Natural killer cell (primary cell): ENCODE measurements around the gene GPR107. TPM values are rescaled to one million over a fixed set of nuclear protein-coding genes. Genes with fewer than 3 reads are reported as not detected.

Experiments
- ATAC-seq, 3 donors: fragments of 150-1000 bp in 2 of 3; fragments of 200-7000 bp in 1 of 3; cut with Tn5 transposase; 1 replicate in 1 of 3; 2 replicates in 2 of 3; pipeline ENCODE4 v1.10.0; 2021; ENCODE audit warnings: mild to moderate bottlenecking in 2 of 3, moderate library complexity in 2 of 3
- DNase-seq, 2 donors: peaks; one replicate each; pipeline versions ENCODE4 v3.0.0 to v3.0.0-alpha.2; 2013 to 2021; ENCODE audit warnings: mixed read lengths in 1 of 2
- H3K27ac ChIP-seq: one replicate; pipeline ENCODE4 v1.5.1; 2013; ENCODE audit warnings: mild to moderate bottlenecking, low read length
- H3K27me3 ChIP-seq: one replicate; pipeline ENCODE4 v1.6.1; 2013; ENCODE audit warnings: low read length; ENCODE audit not compliant: control insufficient read depth, insufficient read depth
- H3K36me3 ChIP-seq: one replicate; pipeline ENCODE4 v1.6.1; 2013; ENCODE audit warnings: low read length; ENCODE audit not compliant: control insufficient read depth, insufficient read depth
- H3K4me1 ChIP-seq: one replicate; pipeline ENCODE4 v1.6.1; 2013; ENCODE audit warnings: low read length; ENCODE audit not compliant: control insufficient read depth, insufficient read depth
- H3K4me3 ChIP-seq: one replicate; pipeline ENCODE4 v1.5.1; 2013; ENCODE audit warnings: low read length
- H3K9me3 ChIP-seq: one replicate; pipeline ENCODE4 v1.6.1; 2013; ENCODE audit warnings: low read length; ENCODE audit not compliant: control insufficient read depth, insufficient read depth
- H3K27ac Mint-ChIP-seq, 2 donors: one replicate each; pipeline ENCODE4 v1.8.0; 2022; ENCODE audit warnings: mild to moderate bottlenecking in 2 of 2, mixed read lengths in 2 of 2, moderate library complexity in 1 of 2
- H3K27me3 Mint-ChIP-seq, 2 donors: one replicate each; pipeline ENCODE4 v1.8.0; 2022; ENCODE audit warnings: low read depth in 2 of 2, mixed read lengths in 2 of 2
- H3K36me3 Mint-ChIP-seq: one replicate; pipeline ENCODE4 v1.8.0; 2022; ENCODE audit warnings: mixed read lengths
- H3K4me1 Mint-ChIP-seq, 2 donors: one replicate each; pipeline ENCODE4 v1.8.0; 2022; ENCODE audit warnings: mixed read lengths in 2 of 2
- H3K4me3 Mint-ChIP-seq: one replicate; pipeline ENCODE4 v1.8.0; 2022; ENCODE audit warnings: mild to moderate bottlenecking, moderate library complexity, mixed read lengths
- H3K9me3 Mint-ChIP-seq, 2 donors: one replicate each; pipeline ENCODE4 v1.8.0; 2022; ENCODE audit warnings: mixed read lengths in 2 of 2
- CTCF ChIP-seq: fragments of 200-600 bp; IDR thresholded peaks from one replicate; pipeline ENCODE4 v1.8.0; 2022; ENCODE audit warnings: antibody characterized with exemption
- WGBS: methylation state at CpG from one replicate; pipeline ENCODE4 v1.1.7; 2013; ENCODE audit warnings: missing lambda C conversion rate; ENCODE audit not compliant: insufficient coverage; 5-methylcytosine and 5-hydroxymethylcytosine counted together
- intact Hi-C: fragments of 100-400 bp; cut with micrococcal nuclease; formaldehyde crosslinking; loops from one replicate; pipeline ENCODE4 v1.14.2; 2022
- total RNA-seq, 4 donors: library from RNA; stranded (reverse); fragments of 120-200 nt in 1 of 4; gene quantifications; one replicate each; pipeline versions ENCODE4 v1.2.3 to v1.2.4, GENCODE V29; 2013 to 2022

Gene GPR107
- total RNA-seq, 3 donors from 2014 or later (not counting 1 experiment from before 2014, with no cell fraction given), result 32.9 to 49.5 (median 41.8) TPM

GRCh38 chr9:130073373-130073772 is 19.7 kb downstream of the GPR107 start:
- WGBS, result 80% methylated on average over 2 of the region's 2 CpGs
- ATAC-seq (no peak), DNase-seq (no peak)
- Histone ChIP-seq H3K36me3 (peaks cover 16% of the 10 kb centered on the region), H3K9me3 (no peaks in the 10 kb centered on the region), H3K4me1 (peaks cover 5% of the 10 kb centered on the region), H3K4me3 (no peak overlapping the region), H3K27ac (no peak overlapping the region), H3K27me3 (no peaks in the 10 kb centered on the region)
- Mint-ChIP-seq H3K4me1 (peaks cover 15 to 25% of the 10 kb centered on the region in 2 donors), H3K4me3 (no peak overlapping the region), H3K9me3 (no peaks in the 10 kb centered on the region), H3K36me3 (no peaks in the 10 kb centered on the region), H3K27ac (peak overlapping the region in 1 of 2 donors; percentile 51), H3K27me3 (no peaks in the 10 kb centered on the region)
- intact Hi-C loops, result no loop called here
- TF ChIP-seq CTCF, result no peak

GRCh38 chr9:130078547-130078946 is 24.8 kb downstream of the GPR107 start:
- no peak for TF ChIP-seq CTCF
- H3K27me3 Mint-ChIP-seq, result no peaks in the 10 kb centered on the region
- Histone ChIP-seq H3K36me3 (peaks cover 45% of the 10 kb centered on the region), H3K27me3 (no peaks in the 10 kb centered on the region), H3K9me3 (no peaks in the 10 kb centered on the region), H3K4me1 (no peaks in the 10 kb centered on the region), H3K27ac (no peak overlapping the region), H3K4me3 (no peak overlapping the region)
- no peak overlapping the region for H3K27ac Mint-ChIP-seq
- ATAC-seq (no peak), DNase-seq (no peak)
- H3K9me3 Mint-ChIP-seq, result no peaks in the 10 kb centered on the region
- intact Hi-C loops, result no loop called here
- no peaks in the 10 kb centered on the region for H3K36me3 Mint-ChIP-seq
- peaks cover 8 to 11% of the 10 kb centered on the region in 2 donors for H3K4me1 Mint-ChIP-seq
- no peak overlapping the region for H3K4me3 Mint-ChIP-seq
- 95% methylated on average over 3 of the region's 3 CpGs for WGBS

- H3K4me3 Mint-ChIP-seq, result no peak overlapping the region
- Histone ChIP-seq H3K27ac (no peak overlapping the region), H3K9me3 (no peaks in the 10 kb centered on the region), H3K27me3 (no peaks in the 10 kb centered on the region), H3K4me3 (no peak overlapping the region), H3K4me1 (no peaks in the 10 kb centered on the region), H3K36me3 (peaks cover 40% of the 10 kb centered on the region)
- H3K27me3 Mint-ChIP-seq, result no peaks in the 10 kb centered on the region
- intact Hi-C loops, result no loop called here
- no peak overlapping the region for H3K27ac Mint-ChIP-seq
- DNase-seq (no peak), ATAC-seq (no peak)
- H3K4me1 Mint-ChIP-seq, result no peaks in the 10 kb centered on the region
- H3K36me3 Mint-ChIP-seq, result no peaks in the 10 kb centered on the region
- 99% methylated on average over 6 of the region's 7 CpGs for WGBS
- no peaks in the 10 kb centered on the region for H3K9me3 Mint-ChIP-seq
- TF ChIP-seq CTCF, result no peak
Observed at GRCh38 chr9:130084337-130084736, 30.6 kb downstream of the GPR107 start.

- Mint-ChIP-seq H3K27ac (no peak overlapping the region), H3K4me1 (no peaks in the 10 kb centered on the region), H3K9me3 (no peaks in the 10 kb centered on the region), H3K27me3 (no peaks in the 10 kb centered on the region), H3K36me3 (no peaks in the 10 kb centered on the region), H3K4me3 (no peak overlapping the region)
- peaks cover 34% of the 10 kb centered on the region for H3K36me3 ChIP-seq
- WGBS, result 95% methylated on average over 6 of the region's 6 CpGs
- no peak for TF ChIP-seq CTCF
- H3K27ac ChIP-seq, result no peak overlapping the region
- DNase-seq, result no peak
- H3K9me3 ChIP-seq, result no peaks in the 10 kb centered on the region
- intact Hi-C loops, result no loop called here
- H3K4me3 ChIP-seq, result no peak overlapping the region
- H3K4me1 ChIP-seq, result no peaks in the 10 kb centered on the region
- H3K27me3 ChIP-seq, result no peaks in the 10 kb centered on the region
- ATAC-seq, result no peak
Observed at GRCh38 chr9:130088051-130088450, 34.3 kb downstream of the GPR107 start.
